GM12878 (cell line): Measurements from ENCODE around the gene ANTXR2. TPM values are rescaled to one million over a fixed set of nuclear protein-coding genes. Genes with fewer than 3 reads are reported as not detected.

Experiments used
- ATAC-seq: fragments of 200-7000 bp; cut with Tn5 transposase; 3 replicates; pipeline ENCODE4 v1.9.1; 2020; ENCODE audit warnings: mild to moderate bottlenecking, moderate library complexity
- BruUV-seq: library from RNA; stranded (reverse); fragments of 400-500 nt; replicated peaks from 2 replicates; lab custom pipeline; 2021; lab: Mats Ljungman, UMichigan
- CTCF ChIA-PET: fragments of 300-600 bp; sonication (Branson Sonifier 250); formaldehyde crosslinking; extraction: SDS; loops from one replicate; lab custom pipeline; 2021; ENCODE audit warnings: inconsistent platforms; lab: Yijun Ruan, JAX
- POLR2A ChIA-PET: fragments of 350-600 bp; formaldehyde crosslinking; extraction: SDS; loops from one replicate; lab custom pipeline; 2021; ENCODE audit warnings: inconsistent platforms; lab: Charles Lee
- RAD21 ChIA-PET: fragments of 300-600 bp; sonication (Branson Sonifier 250); formaldehyde crosslinking; loops from one replicate; lab custom pipeline; 2023; ENCODE audit warnings: antibody characterized with exemption; ENCODE audit not compliant: unreplicated experiment; lab: Charles Lee
- SMC1A ChIA-PET: fragments of 300-600 bp; sonication (Branson Sonifier 250); formaldehyde crosslinking; loops from one replicate; lab custom pipeline; 2023; ENCODE audit not compliant: unreplicated experiment, uncharacterized antibody; lab: Charles Lee
- DNase-seq: peaks from one replicate; pipeline ENCODE4 v3.0.0-alpha.2; 2011; ENCODE audit warnings: low read depth, low spot score
- FAIRE-seq: peaks from 3 replicates; lab custom pipeline; 2011; peaks lifted over from hg19 to GRCh38; lab: Jason Lieb, UNC
- H2AFZ ChIP-seq: 2 replicates; pipeline ENCODE4 v1.6.0; 2011; ENCODE audit warnings: low read depth, low read length, control low read depth; ENCODE audit not compliant: control insufficient read depth
- H3K27ac ChIP-seq: 2 replicates; pipeline ENCODE4 v1.5.1; 2011; ENCODE audit warnings: control low read depth; ENCODE audit not compliant: control insufficient read depth, insufficient read depth
- H3K27me3 ChIP-seq, 2 experiments: replicated peaks in 1 of 2; 2 replicates each; pipeline versions ENCODE4 v1.6.0 to v1.6.1; 2011; ENCODE audit warnings: low read length in 1 of 2; ENCODE audit not compliant: control insufficient read depth in 2 of 2, insufficient read depth in 2 of 2
- H3K36me3 ChIP-seq, 2 experiments: 2 replicates each; pipeline ENCODE4 v1.5.1; 2011; ENCODE audit warnings: low read length in 1 of 2; ENCODE audit not compliant: control insufficient read depth in 2 of 2, insufficient read depth in 2 of 2
- H3K4me1 ChIP-seq: 2 replicates; pipeline ENCODE4 v1.6.1; 2011; ENCODE audit warnings: mild to moderate bottlenecking, low read length, moderate library complexity, mixed read lengths; ENCODE audit not compliant: control insufficient read depth, insufficient read depth
- H3K4me2 ChIP-seq: 2 replicates; pipeline ENCODE4 v1.6.0; 2011; ENCODE audit warnings: control low read depth; ENCODE audit not compliant: control insufficient read depth, insufficient read depth
- H3K4me3 ChIP-seq: fragments of 200-600 bp; sonication (generic); 2 replicates; pipeline ENCODE4 v1.5.1; 2016
- H3K79me2 ChIP-seq: 2 replicates; pipeline ENCODE4 v1.6.0; 2011; ENCODE audit warnings: low read length; ENCODE audit not compliant: control insufficient read depth, insufficient read depth
- H3K9ac ChIP-seq: 2 replicates; pipeline ENCODE4 v1.8.0; 2011; ENCODE audit warnings: low read length, control low read depth, mixed read lengths; ENCODE audit not compliant: control insufficient read depth, insufficient read depth
- H3K9me3 ChIP-seq: replicated peaks from 3 replicates; pipeline ENCODE4 v1.5.1; 2011; ENCODE audit warnings: mild to moderate bottlenecking, low read length; ENCODE audit not compliant: control insufficient read depth, insufficient read depth
- H4K20me1 ChIP-seq: 2 replicates; pipeline ENCODE4 v1.6.0; 2011; ENCODE audit not compliant: control insufficient read depth, insufficient read depth
- CREB1 ChIP-seq: IDR thresholded peaks from 2 replicates; pipeline ENCODE4 v1.6.1; 2012; ENCODE audit warnings: low read depth, mild to moderate bottlenecking, inconsistent platforms
- EGR1 ChIP-seq, 2 experiments: IDR thresholded peaks; 1 replicate in 1 of 2; 2 replicates in 1 of 2; pipeline ENCODE4 v1.6.1; 2011 to 2012; ENCODE audit warnings: low read depth in 2 of 2, low read length in 2 of 2, borderline replicate concordance in 1 of 2, mild to moderate bottlenecking in 1 of 2, moderate library complexity in 1 of 2
- FOXK2 ChIP-seq: fragments of 450-650 bp; IDR thresholded peaks from 2 replicates; pipeline ENCODE4 v1.6.1; 2017; ENCODE audit warnings: mild to moderate bottlenecking, moderate library complexity
- GATAD2B ChIP-seq: fragments of 450-650 bp; conservative IDR thresholded peaks from 2 replicates; pipeline ENCODE4 v1.6.1; 2017; ENCODE audit warnings: low read depth, mild to moderate bottlenecking, moderate library complexity
- IKZF1 ChIP-seq: fragments of 450-650 bp; conservative IDR thresholded peaks from 2 replicates; pipeline ENCODE4 v1.6.1; 2017; ENCODE audit warnings: antibody characterized with exemption, mild to moderate bottlenecking
- IRF3 ChIP-seq: fragments of 450-650 bp; IDR thresholded peaks from 2 replicates; pipeline ENCODE4 v1.6.1; 2014; ENCODE audit warnings: mild to moderate bottlenecking
- JUND ChIP-seq: IDR thresholded peaks from 2 replicates; pipeline ENCODE4 v1.6.1; 2012; ENCODE audit warnings: low read depth, mild to moderate bottlenecking, low read length, improper control_type of control experiment, moderate library complexity
- KDM1A ChIP-seq: fragments of 200-600 bp; sonication (generic); IDR thresholded peaks from 2 replicates; pipeline ENCODE4 v1.6.1; 2016; ENCODE audit warnings: borderline replicate concordance
- NBN ChIP-seq: fragments of 450-650 bp; IDR thresholded peaks from 2 replicates; pipeline ENCODE4 v1.6.1; 2016
- PAX5 ChIP-seq: IDR thresholded peaks from 2 replicates; pipeline ENCODE4 v1.6.1; 2011; ENCODE audit warnings: low read depth, low read length, borderline replicate concordance
- POLR2A ChIP-seq: IDR thresholded peaks from 2 replicates; pipeline ENCODE4 v1.6.1; 2011; ENCODE audit warnings: low read depth, mild to moderate bottlenecking, low read length
- RAD51 ChIP-seq: fragments of 450-650 bp; IDR thresholded peaks from 2 replicates; pipeline ENCODE4 v1.6.1; 2016; ENCODE audit warnings: moderate library complexity, mild to moderate bottlenecking, inconsistent platforms
- SIX5 ChIP-seq: IDR thresholded peaks from 2 replicates; pipeline ENCODE4 v1.6.1; 2011; ENCODE audit warnings: mild to moderate bottlenecking, low read depth, low read length, moderate library complexity; ENCODE audit not compliant: severe bottlenecking
- SMAD1 ChIP-seq: fragments of 450-650 bp; IDR thresholded peaks from 2 replicates; pipeline ENCODE4 v1.6.1; 2018; ENCODE audit warnings: mild to moderate bottlenecking, low read depth; ENCODE audit not compliant: partially characterized antibody
- SUZ12 ChIP-seq: fragments of 200-600 bp; sonication (generic); IDR thresholded peaks from one replicate; pipeline ENCODE4 v1.6.1; 2018; ENCODE audit warnings: antibody characterized with exemption, mild to moderate bottlenecking; ENCODE audit not compliant: unreplicated experiment
- TAF1 ChIP-seq: IDR thresholded peaks from 2 replicates; pipeline ENCODE4 v1.6.1; 2011; ENCODE audit warnings: mild to moderate bottlenecking, low read depth, low read length, borderline replicate concordance
- ZNF592 ChIP-seq: fragments of 450-650 bp; IDR thresholded peaks from 2 replicates; pipeline ENCODE4 v1.6.1; 2017; ENCODE audit warnings: mild to moderate bottlenecking, moderate library complexity
- ZSCAN29 ChIP-seq: fragments of 450-650 bp; IDR thresholded peaks from 2 replicates; pipeline ENCODE4 v1.6.1; 2017; ENCODE audit warnings: mild to moderate bottlenecking, moderate library complexity
- WGBS: methylation state at CpG from one replicate; pipeline ENCODE4 v1.1.6; 2016; ENCODE audit warnings: low lambda C conversion rate; ENCODE audit not compliant: insufficient replicate concordance, insufficient coverage; ENCODE audit errors: missing lambda C conversion rate; 5-methylcytosine and 5-hydroxymethylcytosine counted together
- in situ Hi-C: fragments of 300-500 bp; cut with MboI; formaldehyde crosslinking; loops from 9 replicates; pipeline ENCODE4 v1.14.3; 2018; ENCODE audit warnings: mixed read lengths
- intact Hi-C: fragments of 100-400 bp; cut with micrococcal nuclease; formaldehyde crosslinking; loops from one replicate; pipeline ENCODE4 v1.14.2; 2022; ENCODE audit not compliant: unreplicated experiment
- polyA plus RNA-seq, 11 experiments: library from polyadenylated mRNA; depleted of rRNA in 4 of 11; unstranded in 6 of 11; stranded (reverse) in 5 of 11; fragments of >200 nt; fragmentation: Nextera tagmentation in 4 of 11; fragmentation: Illumina TruSeq in 1 of 11; extraction: Ambion mirVana in 4 of 11; extraction: Trizol in 1 of 11; gene quantifications; 1 replicate in 1 of 11; 2 replicates in 10 of 11; pipeline versions ENCODE4 v1.2.1 to v1.2.3, GENCODE V29; 2011 to 2016; ENCODE audit warnings: inconsistent platforms in 2 of 11, missing spikeins in 2 of 11, low read depth in 1 of 11
- total RNA-seq, 4 experiments: library from RNA; depleted of rRNA in 3 of 4; stranded (reverse); fragments of >200 nt in 3 of 4; fragmentation: Illumina TruSeq in 1 of 4; extraction: Trizol in 1 of 4; gene quantifications; 2 replicates each; pipeline versions ENCODE4 v1.2.1 to v1.2.3, GENCODE V29; 2013 to 2021

Gene ANTXR2
- total and polyA plus RNA-seq, 10 of the 15 experiments (the other 5 are each of a cell fraction or from before 2014, with no cell fraction given), result 1.4 to 8.9 (median 5.7) TPM

DNA sequence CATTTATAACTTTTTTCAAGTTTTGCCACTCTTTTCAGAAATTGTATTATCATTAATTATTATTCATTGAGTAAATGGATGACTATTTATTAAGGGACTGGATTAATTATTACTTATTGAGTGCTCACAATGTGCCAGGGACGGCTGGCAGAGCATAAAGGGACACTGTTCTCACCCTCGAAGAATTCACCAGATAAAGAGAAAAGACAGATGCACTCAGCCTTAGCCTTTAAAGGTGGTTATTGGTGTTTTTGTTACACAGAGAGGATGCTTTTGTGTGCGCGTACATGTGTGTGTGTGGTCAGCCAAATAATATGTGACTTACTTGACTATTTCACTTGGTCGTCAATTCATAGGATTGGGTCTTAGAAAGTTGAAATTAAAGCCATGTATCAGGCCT is 187.0 kb downstream of the ANTXR2 start:
- no peaks in the 10 kb centered on the region for H3K79me2 ChIP-seq
- RAD21 ChIA-PET, result no interaction called here
- no peaks in the 10 kb centered on the region for H3K27me3 ChIP-seq
- no peaks in the 10 kb centered on the region for H3K9me3 ChIP-seq
- in situ Hi-C loops (no loop called here), intact Hi-C loops (no loop called here)
- 51% methylated on average over 5 of the region's 5 CpGs for WGBS
- FAIRE-seq, result no peak
- no peak overlapping the region for H3K4me2 ChIP-seq
- H3K4me3 ChIP-seq, result no peak overlapping the region
- BruUV-seq, result no TSS peak
- no peak overlapping the region for H3K9ac ChIP-seq
- no peaks in the 10 kb centered on the region for H4K20me1 ChIP-seq
- no peak for TF ChIP-seq IKZF1
- no peak for TF ChIP-seq EGR1 (IDR thresholded peaks at IDR 0.05; ENCODE audit: borderline replicate concordance in 1 of 2, low read depth in 2 of 2, low read length in 2 of 2)
- TF ChIP-seq PAX5, result no peak
- no peak for TF ChIP-seq TAF1
- no peak for TF ChIP-seq ZNF592
- no peak for TF ChIP-seq POLR2A
- TF ChIP-seq SMAD1, result no peak
- TF ChIP-seq ZSCAN29, result no peak
- TF ChIP-seq IRF3, result no peak
- TF ChIP-seq SIX5, result no peak
- no peak for TF ChIP-seq RAD51
- TF ChIP-seq FOXK2, result no peak
- no peak for TF ChIP-seq KDM1A
- TF ChIP-seq JUND, result no peak
- TF ChIP-seq SUZ12, result no peak
- TF ChIP-seq CREB1, result no peak
- no peak for TF ChIP-seq NBN
- no peak for TF ChIP-seq GATAD2B
- SMC1A ChIA-PET, result no interaction called here
- no peak overlapping the region for H2AFZ ChIP-seq
- CTCF ChIA-PET, result no interaction called here
- H3K4me1 ChIP-seq, result no peaks in the 10 kb centered on the region
- ATAC-seq, result no peak
- no peaks in the 10 kb centered on the region for H3K36me3 ChIP-seq
- POLR2A ChIA-PET, result no interaction called here
- no peak for DNase-seq
- no peak overlapping the region for H3K27ac ChIP-seq
